ENCODE measurements around the gene ASB10.

DNA sequence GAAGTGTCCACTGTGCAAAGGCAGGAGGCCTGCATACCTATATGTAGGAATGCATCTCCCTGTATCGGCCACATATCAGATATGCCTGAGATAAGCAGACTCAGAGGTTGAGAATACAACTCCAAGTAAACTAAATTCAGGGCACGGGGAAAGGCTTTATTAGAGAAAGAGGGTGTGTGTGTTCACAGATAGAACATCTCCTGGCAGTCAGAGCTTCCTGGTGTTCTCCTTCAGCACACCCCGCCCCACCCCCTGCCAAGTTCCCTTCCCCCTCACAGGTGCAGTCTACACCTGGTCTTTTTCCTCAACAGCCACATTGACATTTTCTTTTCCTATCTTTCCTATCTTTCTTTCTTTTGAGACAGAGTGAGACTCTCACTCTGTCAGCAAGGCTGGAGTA lies 36.7 kb downstream of the ASB10 start:
- no peak for TF ChIP-seq MYBL2 (CRISPR knock-in tag; IDR thresholded peaks at IDR 0.05)
- TF ChIP-seq CTCF (IDR thresholded peaks at IDR 0.05): no peak
- TF ChIP-seq, protein P1, sequence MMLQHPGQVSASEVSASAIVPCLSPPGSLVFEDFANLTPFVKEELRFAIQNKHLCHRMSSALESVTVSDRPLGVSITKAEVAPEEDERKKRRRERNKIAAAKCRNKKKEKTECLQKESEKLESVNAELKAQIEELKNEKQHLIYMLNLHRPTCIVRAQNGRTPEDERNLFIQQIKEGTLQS (CRISPR knock-in tag; conservative IDR thresholded peaks at IDR 0.05): no peak
- no peak for TF ChIP-seq USF1 (CRISPR knock-in tag; IDR thresholded peaks at IDR 0.05)
- TF ChIP-seq, protein P2, sequence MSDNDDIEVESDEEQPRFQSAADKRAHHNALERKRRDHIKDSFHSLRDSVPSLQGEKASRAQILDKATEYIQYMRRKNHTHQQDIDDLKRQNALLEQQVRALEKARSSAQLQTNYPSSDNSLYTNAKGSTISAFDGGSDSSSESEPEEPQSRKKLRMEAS (CRISPR knock-in tag; IDR thresholded peaks at IDR 0.05): no peak
- TF ChIP-seq SP1 (CRISPR knock-in tag; conservative IDR thresholded peaks at IDR 0.05): no peak
- no peak for TF ChIP-seq FOXJ3 (CRISPR knock-in tag; IDR thresholded peaks at IDR 0.05; ENCODE audit: borderline replicate concordance)
- no peak for TF ChIP-seq TCF7 (CRISPR knock-in tag; IDR thresholded peaks at IDR 0.05; ENCODE audit: low read depth)
- TF ChIP-seq, protein P3, sequence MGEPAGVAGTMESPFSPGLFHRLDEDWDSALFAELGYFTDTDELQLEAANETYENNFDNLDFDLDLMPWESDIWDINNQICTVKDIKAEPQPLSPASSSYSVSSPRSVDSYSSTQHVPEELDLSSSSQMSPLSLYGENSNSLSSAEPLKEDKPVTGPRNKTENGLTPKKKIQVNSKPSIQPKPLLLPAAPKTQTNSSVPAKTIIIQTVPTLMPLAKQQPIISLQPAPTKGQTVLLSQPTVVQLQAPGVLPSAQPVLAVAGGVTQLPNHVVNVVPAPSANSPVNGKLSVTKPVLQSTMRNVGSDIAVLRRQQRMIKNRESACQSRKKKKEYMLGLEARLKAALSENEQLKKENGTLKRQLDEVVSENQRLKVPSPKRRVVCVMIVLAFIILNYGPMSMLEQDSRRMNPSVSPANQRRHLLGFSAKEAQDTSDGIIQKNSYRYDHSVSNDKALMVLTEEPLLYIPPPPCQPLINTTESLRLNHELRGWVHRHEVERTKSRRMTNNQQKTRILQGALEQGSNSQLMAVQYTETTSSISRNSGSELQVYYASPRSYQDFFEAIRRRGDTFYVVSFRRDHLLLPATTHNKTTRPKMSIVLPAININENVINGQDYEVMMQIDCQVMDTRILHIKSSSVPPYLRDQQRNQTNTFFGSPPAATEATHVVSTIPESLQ (CRISPR knock-in tag; IDR thresholded peaks at IDR 0.05): no peak
- TF ChIP-seq, protein P4, sequence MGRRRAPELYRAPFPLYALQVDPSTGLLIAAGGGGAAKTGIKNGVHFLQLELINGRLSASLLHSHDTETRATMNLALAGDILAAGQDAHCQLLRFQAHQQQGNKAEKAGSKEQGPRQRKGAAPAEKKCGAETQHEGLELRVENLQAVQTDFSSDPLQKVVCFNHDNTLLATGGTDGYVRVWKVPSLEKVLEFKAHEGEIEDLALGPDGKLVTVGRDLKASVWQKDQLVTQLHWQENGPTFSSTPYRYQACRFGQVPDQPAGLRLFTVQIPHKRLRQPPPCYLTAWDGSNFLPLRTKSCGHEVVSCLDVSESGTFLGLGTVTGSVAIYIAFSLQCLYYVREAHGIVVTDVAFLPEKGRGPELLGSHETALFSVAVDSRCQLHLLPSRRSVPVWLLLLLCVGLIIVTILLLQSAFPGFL (CRISPR knock-in tag; IDR thresholded peaks at IDR 0.05; ENCODE audit: borderline replicate concordance): no peak
- TF ChIP-seq, protein P5, sequence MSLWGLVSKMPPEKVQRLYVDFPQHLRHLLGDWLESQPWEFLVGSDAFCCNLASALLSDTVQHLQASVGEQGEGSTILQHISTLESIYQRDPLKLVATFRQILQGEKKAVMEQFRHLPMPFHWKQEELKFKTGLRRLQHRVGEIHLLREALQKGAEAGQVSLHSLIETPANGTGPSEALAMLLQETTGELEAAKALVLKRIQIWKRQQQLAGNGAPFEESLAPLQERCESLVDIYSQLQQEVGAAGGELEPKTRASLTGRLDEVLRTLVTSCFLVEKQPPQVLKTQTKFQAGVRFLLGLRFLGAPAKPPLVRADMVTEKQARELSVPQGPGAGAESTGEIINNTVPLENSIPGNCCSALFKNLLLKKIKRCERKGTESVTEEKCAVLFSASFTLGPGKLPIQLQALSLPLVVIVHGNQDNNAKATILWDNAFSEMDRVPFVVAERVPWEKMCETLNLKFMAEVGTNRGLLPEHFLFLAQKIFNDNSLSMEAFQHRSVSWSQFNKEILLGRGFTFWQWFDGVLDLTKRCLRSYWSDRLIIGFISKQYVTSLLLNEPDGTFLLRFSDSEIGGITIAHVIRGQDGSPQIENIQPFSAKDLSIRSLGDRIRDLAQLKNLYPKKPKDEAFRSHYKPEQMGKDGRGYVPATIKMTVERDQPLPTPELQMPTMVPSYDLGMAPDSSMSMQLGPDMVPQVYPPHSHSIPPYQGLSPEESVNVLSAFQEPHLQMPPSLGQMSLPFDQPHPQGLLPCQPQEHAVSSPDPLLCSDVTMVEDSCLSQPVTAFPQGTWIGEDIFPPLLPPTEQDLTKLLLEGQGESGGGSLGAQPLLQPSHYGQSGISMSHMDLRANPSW (CRISPR knock-in tag; conservative IDR thresholded peaks at IDR 0.05; ENCODE audit: low read depth): no peak
- TF ChIP-seq JUN (CRISPR knock-in tag; IDR thresholded peaks at IDR 0.05): no peak
- TF ChIP-seq NR1H2 (CRISPR knock-in tag; IDR thresholded peaks at IDR 0.05): no peak
- TF ChIP-seq TP53 (CRISPR knock-in tag; IDR thresholded peaks at IDR 0.05): no peak
